Glomerular visceral epithelial cell (primary cell): Measurements from ENCODE around the gene CDKN3.
A peak's percentile ranks its signal among the peaks of the same experiment; 100 is the strongest.

ENCODE experiments used
- DNase-seq: peaks from one replicate; pipeline ENCODE4 v3.0.0-alpha.2; 2016; ENCODE audit errors: extremely low spot score

The CDKN3 gene

GRCh38 chr14:54396493-54397335 lies at the start of gene CDKN3:
TSS of gene CDKN3 (plus strand) at chr14:54397007. CDS start at chr14:54397069, 62 bp downstream.
- DNase-seq = peak; percentile 100

GRCh38 chr14:54347044-54347443 lies 49.8 kb upstream of the CDKN3 start:
- DNase-seq = no peak

DNA sequence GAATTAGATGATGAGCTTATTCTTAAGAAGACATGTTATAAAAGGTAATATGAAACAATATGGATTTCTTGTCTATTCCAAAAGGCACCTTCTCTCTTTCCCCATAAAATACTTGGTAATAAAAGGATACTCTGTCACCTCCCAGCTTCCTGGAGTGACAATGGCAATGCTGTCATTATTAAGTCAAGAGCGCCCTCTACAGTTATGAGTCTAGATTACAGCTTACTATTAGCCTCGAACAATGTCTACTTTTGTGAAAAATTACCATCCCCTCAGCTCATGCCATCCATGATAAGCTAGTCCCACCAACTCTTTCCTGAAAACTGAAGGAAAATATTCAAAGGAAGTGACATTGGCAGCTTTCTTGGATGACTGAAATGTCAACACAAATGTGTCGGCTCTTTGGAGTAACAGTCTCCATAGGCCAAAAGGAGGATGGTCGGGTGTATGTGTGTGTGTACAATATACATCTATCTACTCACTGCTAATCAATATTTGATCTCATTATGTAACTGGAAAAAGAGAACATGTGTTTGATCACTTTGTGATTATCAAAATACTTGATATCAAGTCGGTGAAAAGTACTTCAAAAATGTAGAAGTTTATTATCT lies 48.7 kb upstream of the CDKN3 start:
- DNase-seq = peak; percentile 55

- no peak for DNase-seq
These were observed 47.7 kb upstream of the CDKN3 start for GRCh38 chr14:54348923-54349620.

DNA sequence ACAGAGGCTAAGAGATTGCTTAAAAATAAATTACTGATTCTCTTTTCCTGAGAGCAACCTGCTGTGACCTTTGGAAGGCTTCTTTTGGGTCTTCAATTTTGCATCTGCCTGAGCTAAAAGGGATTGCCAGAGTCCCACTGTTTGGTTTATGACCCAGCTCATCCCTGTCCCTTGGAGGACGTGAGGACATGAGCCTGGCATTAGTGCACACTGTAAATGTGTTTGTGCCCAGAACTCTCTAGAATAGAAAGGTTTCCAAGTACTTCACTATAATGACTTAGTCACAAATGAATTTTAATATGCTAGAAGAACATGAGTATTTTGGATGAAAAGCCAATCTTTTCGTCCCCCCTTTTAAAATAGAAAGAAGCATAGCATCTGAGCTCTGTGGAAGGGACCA lies 47.1 kb upstream of the CDKN3 start:
- no peak for DNase-seq

DNA sequence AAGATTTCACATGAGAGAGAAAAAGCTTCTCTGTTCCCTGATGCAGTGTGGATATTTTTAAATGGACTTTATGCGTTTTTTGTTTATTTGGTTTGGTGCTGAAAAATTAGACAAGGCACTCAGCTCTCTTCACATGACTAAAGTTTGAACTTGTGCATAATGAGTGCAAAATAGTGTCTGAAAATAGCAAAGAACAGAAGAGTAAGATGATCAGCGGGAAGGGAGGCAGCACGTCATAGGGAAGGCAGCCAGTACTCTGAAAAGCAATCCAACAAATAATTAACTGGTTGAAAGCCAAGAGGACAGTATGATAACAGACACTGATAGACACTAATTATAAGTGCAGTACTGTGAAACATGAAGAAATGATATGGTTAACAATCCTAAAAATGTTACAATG lies 46.6 kb upstream of the CDKN3 start:
- DNase-seq = no peak

DNA sequence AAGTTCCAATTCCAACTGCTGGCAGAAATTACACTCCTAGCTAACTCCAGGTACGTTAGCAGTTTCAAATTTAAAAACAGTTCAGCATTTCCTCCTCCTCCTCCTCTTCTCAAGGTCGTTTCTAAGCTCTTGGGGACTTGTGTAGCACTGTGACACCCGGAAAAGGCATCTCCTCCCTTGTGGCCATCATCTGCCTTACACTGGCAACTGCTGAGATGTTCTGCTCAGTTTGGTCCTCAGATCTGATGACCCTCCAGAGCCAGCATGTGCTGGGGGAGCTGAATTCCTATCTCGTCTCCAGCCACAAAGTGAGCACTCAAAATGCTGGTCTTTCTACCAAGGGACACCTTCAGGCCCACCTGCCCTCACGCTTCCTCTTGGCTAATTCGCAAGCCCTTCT lies 43.5 kb upstream of the CDKN3 start:
- DNase-seq = no peak

DNA sequence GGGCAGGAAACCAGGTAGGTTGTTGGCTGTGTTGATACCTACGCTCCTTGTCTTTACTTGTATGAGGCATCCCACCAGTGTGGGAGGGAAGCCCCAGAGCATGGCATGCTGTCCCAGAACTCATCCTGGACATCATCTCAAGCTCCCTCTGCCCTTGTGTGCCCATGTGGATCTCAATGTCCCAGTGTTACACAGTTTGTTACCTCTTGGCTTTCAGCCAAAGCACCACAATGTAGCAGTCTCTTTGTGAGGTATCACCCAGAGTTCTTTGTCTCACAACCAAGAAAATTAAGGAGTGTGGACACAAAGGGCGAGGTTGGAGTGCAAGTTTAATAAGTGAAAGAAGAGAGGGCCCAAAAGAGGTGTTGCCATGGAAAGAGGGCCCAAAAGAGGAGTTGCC lies 43.1 kb upstream of the CDKN3 start:
- DNase-seq = no peak

GRCh38 chr14:54354096-54354495 lies 42.7 kb upstream of the CDKN3 start:
- no peak for DNase-seq

- no peak for DNase-seq
These were observed 41.7 kb upstream of the CDKN3 start for GRCh38 chr14:54354968-54355641.

DNA sequence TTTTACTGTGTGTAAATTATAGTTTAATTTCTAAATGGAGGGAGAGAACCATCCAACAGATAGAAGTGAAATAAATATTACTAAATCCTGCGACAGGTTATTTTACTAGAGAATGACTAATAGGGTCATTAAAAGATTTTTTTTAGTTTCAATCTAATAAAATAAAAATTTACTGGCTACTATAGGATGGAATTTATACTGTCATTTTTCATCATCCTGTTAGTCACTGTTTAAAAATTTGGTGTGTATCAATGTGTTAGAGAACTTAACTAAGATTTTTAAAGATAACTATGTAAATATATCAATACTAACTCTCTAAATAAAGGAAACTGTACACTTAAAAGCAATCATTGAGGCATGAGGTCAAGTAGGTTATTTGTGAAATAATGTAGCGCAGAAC lies 41.1 kb upstream of the CDKN3 start:
- DNase-seq = no peak

GRCh38 chr14:54356172-54356571 lies 40.6 kb upstream of the CDKN3 start:
- DNase-seq = peak; percentile 51

GRCh38 chr14:54360667-54361066 lies 36.1 kb upstream of the CDKN3 start:
- no peak for DNase-seq

DNA sequence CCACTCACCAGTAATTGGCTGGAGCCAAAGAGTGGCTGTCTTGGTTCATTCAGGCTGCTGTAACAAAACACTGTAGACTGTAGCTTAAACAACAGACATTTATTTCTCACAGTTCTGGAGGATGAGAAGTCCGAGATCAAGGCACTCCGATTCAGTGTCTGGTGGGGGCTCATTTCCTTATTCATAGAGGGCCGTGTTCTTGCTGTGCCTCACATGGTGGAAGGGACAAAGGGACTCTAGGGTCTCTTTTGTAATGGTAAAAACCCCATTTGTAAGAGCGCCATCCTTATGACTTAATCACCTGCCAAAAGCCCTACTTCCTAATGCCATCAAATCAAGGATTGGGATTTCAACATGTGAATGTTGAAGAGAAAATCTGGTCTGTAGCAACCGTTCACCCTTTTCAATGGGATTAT lies 34.7 kb upstream of the CDKN3 start:
- no peak for DNase-seq

- peak; percentile 22 for DNase-seq
These were observed 33.9 kb upstream of the CDKN3 start for GRCh38 chr14:54362759-54363437.

DNA sequence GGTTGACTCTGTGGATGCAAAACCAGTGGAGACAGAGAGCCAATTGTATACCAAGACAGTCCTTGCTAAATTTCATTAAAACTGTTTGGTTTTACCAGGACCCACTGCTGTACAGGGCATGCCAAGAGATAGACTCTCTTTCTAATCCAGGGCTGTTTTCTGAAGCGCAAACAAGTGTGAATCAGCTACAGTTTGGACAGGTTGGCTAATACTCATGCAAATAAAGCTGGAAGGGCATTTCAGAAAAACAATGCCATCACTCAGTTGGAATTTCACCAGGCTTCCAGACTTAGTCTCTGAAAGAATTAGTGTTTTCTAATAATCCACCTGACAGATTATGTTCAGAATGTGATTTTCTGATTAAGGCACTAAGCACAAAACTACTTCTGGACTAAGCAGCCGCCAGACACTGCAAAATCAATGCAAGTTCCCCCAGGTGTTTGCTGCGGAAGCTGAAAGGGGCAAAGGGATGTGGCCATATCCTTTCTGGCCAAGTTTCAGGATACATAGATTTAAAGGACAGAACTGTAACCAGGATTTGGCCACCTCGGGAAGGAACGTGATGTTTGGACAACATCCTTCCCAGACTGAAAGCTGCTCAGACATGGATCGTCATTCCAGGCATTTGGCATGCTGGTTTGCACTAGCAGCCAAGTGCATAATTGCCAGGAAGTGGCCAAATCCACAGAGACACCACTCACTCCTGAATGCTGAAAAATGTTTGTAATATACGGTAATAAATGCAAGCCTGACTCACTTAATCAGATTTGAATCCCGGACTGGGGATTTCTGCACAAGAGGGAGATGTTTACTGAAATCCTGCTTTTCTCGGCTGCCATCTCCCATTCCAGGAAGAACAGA lies 32.0 kb upstream of the CDKN3 start:
- peak; percentile 68 for DNase-seq

DNA sequence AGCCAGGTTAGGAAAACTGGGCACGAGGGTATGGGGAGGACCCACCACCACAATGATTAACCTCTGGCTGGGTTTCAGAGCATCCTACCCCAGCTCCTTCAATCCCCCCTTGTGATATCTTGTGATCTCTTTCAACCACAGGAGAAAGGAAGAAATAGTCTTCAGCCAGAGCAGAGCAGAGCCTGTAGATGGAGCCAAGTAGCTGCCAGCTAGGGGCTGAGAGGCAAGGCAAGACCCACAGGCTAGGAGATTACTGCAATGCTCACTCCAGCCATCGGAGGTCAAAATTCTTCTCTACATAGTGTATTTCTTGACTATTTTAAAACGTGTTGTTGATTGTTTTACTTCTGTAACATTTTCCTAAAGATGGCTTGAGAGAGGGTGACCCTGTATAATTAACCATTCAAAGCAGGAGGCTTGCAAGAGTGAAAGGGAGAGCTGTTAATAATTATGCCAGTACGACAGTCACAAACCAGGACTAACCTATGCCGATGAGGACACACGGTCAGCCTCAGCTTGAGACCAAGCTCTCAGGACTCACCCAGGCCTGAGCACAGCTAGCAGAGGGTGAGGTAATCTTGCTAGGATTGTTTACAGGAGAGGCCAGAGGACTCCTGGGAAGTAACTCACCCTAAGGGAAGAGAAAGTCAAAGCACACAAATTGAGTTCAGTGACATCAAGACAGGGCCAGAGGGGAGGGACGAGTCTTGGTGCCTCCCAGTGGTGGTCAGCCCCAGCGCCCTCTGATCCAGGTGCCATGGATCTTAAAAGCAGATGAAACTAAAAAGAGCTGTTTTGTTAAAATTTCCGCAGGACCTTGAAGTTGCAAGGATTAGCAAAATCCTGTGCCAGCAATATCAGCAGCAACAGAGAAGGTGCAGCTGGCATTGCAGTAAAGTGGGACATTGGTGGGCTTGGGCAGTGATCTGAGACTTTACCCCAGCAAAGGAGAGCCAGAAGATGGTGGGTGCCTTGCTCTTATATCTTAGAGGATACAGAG lies 29.8 kb upstream of the CDKN3 start:
- DNase-seq = peak; percentile 80

DNA sequence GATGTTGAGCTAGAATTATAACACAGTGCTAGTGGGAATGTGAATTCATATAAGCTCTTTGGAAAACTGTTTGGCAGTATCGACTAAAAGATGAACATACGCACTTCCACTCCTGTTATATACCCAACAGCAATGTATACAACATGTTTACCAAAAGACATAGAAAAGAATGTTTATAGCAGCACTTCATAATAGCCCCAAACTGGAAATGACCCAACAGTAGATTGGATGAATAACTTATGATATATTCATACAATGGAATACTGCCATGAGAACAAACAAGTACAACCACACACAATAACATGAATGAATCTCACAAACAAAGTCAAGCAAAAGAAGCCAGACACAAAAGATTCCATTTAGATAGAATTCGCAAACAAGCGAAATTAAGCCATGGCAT lies 28.5 kb upstream of the CDKN3 start:
- DNase-seq = no peak

DNA sequence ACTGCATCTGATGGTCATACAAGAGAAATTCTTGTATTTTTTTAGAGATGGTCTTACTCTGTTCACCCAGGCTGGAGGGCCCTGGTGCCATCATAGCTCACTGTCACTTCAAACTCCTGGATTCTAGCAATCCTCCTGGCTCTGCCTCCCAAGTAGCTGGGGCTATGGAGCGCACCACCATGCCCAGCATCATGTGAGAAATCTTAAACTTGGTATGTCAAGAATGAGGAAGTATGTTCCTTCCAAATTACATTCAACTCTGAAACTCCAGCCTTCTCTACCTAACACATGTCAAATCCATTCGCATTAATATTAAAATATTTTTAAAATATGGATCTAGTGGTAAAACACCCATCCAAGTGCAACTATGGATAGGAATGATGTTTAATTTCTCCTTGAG lies 27.5 kb upstream of the CDKN3 start:
- DNase-seq = peak; percentile 38
